Activated CD4-positive, alpha-beta T cell treated with anti-CD3 and anti-CD28 coated beads, Interleukin-2, Interleukin-6, amounts not matched to agents 100 ng/mL and 50 ng/mL, durations not matched to agents 16 hours and 8 hours (primary cell): Measurements from ENCODE around the gene DHRS3.
"Not testable (repeated sequence)": the region's sequence is repeated elsewhere in the genome, so short reads cannot be mapped to it uniquely, and the experiment has no call there.

Source experiments
- DNase-seq: peaks from one replicate; pipeline ENCODE4 v3.0.0-alpha.2; 2020

The DHRS3 gene

DNA sequence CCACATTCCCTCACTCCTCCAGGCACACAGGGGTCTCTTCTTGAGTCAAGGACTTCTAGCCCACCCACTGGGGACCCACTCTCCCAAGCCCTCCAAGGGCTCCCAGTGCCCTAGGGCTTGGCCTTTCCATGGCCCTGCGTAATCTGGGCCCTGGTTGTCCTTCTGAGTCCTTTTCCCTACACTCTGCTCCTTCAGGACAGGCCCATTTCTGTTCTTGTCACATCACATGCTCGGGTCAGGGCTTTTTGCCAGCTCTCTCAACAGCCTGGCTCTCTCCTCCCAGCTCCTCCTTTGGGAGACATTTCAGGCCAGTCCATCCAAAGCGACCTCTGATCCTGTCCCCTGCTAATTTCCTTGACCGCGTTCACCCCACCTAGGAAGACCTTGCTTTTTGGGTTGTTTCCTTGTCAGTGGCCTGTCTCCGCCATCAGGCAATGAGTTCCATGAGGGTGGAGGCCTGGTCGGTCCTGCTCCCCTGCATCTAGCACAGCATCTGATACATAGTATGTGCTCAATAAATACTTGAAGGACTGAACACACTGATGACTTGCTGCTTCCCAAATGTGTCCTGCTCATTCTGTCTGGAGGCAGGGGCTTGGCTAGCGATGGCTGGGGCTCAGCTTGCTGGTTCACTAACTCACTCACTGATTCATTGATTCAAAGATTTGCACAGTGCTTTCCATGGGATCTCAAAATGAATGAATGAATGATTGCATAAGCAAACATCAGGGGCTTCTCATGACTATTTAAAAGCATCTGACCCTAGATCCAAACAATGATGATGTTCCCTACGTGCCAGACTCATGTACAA, 44.8 kb downstream of the DHRS3 start:
- no peak for DNase-seq

DNA sequence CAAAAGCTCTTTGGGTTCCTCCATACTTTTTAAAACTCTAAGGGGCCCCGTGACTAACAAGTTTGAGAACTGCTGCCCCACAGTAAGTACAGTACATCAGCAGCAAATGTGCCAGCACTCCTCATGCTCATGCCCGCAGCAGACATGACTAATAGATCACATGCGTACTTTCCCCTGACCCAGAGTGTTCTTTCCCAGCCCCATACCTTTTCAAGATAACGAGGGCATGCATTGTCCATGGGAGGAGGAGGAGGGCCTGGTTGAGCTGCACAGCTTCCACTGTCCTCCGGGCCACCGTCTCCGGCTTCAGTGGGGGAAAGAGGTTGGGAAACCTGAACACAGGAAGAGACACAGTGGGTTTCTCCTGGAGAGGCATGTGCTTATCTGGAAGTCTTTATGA, 45.5 kb downstream of the DHRS3 start:
- DNase-seq = no peak

DNA sequence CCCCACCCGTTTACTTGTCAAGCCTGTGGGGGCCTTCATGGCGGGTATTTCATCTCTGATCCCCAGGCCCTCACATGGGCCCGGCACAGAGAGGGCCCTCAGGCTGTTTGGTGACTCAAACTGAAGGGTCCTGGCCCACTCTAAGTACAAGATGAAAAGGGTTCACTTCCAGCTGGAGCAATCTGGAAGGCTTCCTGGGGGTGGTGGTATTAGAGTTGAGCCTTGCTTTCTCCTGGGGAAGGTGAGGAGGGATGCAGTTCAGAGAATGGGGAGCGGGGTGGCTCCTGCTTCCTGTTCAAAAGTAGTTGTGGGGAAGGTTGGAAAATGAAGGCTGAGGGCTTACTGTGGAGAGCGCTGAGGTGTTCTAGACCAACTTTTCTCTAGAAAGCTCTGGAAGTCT, 47.7 kb downstream of the DHRS3 start:
- DNase-seq = no peak

- no peak for DNase-seq
Measured at GRCh38 chr1:12568009-12568767, 49.8 kb downstream of the DHRS3 start.

- no peak for DNase-seq
Measured at GRCh38 chr1:12567288-12567819, 50.7 kb downstream of the DHRS3 start.

DNA sequence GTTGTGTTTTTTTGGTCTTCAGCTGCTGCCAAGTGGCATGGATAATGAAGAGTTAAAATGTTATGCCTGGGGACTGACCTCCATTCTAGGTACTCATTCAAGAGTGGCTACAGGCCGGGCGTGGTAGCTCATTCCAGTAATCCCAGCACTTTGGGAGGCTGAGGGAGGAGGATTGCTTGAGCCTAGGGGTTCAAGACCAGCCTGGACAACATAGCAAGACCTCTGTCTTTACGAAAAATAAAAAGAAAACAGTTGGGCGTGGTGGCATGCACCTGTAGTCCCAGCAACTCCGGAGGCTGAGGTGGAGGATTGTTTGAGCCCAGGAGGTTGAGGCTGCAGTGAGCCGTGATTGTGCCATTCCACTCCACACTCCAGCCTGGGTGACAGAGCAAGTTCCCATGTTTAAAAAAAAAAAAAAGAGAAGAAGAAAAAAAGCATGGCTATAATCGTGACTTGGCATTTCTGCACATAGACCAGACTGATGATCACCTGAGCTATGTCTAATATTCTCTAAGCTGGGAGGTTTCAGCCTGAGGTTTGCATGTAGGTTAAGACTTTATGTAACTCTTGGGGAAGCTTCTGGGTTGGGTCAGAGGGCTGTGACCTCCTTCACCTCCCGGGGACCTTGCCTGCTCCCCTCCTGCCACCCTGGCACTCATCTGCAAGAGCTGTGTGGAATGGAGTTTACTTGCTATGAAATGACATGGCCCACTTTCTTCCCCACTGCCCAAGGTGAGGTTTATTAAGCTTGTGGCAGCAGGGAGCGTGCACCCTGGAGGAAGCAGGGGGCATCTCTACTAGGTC, 51.3 kb downstream of the DHRS3 start:
- no peak for DNase-seq

GRCh38 chr1:12565966-12566352, 52.1 kb downstream of the DHRS3 start:
- DNase-seq = no peak

GRCh38 chr1:12565094-12565965, 52.7 kb downstream of the DHRS3 start:
- no peak for DNase-seq

DNA sequence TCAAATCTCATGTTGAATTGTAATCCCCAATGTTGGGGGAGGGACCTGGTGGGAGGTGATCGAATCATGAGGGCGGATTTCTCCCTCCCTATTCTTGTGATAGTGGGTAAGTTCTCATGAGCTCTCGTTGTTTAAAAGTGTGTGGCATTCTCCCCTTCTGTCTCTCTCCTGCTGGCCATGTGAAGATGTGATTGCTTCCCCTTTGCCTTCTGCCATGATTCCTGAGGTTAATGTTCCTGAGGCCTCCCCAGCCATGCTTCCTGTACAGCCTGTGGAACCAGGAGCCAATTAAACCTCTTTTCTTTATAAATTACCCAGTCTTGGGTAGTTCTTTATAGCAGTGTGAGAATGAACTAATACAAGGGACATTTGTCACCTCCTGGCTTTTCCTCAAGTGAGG, 53.8 kb downstream of the DHRS3 start:
- DNase-seq = not testable (repeated sequence)

DNA sequence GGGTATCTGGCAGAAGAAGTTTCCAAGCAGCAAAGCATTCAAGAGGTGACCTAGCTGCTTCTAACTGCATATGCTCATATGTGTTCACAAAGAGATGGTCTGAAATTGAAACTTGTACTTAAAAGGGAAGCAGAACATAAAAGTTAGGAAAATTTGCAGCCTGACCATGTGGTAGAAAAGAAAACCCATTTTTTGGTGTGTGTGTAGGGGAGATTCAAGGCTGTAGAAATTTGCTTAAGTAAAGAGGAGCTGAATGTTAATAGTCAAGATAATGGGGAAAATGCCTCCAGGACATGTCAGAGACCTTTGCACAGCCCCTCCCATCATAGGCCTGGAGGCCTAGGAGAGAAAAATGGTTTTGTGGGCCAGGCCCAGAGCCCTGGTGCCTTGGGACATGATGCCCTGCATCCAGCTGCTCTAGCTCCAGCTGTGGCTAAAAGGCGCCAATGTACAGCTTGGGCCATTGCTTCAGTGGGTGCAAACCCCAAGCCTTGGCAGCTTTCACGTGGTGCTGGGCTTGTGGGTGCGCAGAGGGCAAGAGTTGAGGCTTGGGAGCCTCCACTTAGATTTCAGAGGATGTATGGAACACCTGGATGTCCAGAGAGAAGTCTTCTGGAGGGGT, 54.9 kb downstream of the DHRS3 start:
- no peak for DNase-seq

DNA sequence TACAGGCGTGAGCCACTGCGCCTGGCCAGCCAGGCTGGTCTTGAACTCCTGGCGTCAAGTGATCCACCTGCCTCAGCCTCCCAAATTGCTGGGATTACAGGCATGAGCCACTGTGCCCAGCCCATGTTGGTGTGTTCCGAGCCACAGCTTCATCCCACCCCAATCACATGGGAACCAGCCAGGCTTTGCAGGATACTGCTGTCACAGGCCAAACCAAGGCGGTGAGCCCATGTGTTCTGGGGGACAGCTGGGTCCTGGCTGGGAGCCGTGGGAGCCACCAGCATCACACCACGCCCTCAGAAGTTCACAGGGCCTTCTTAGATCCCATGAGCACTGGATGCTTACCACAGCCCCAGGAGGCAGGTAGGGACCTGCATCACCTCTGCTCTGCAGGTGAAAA, 56.9 kb downstream of the DHRS3 start:
- DNase-seq = no peak

DNA sequence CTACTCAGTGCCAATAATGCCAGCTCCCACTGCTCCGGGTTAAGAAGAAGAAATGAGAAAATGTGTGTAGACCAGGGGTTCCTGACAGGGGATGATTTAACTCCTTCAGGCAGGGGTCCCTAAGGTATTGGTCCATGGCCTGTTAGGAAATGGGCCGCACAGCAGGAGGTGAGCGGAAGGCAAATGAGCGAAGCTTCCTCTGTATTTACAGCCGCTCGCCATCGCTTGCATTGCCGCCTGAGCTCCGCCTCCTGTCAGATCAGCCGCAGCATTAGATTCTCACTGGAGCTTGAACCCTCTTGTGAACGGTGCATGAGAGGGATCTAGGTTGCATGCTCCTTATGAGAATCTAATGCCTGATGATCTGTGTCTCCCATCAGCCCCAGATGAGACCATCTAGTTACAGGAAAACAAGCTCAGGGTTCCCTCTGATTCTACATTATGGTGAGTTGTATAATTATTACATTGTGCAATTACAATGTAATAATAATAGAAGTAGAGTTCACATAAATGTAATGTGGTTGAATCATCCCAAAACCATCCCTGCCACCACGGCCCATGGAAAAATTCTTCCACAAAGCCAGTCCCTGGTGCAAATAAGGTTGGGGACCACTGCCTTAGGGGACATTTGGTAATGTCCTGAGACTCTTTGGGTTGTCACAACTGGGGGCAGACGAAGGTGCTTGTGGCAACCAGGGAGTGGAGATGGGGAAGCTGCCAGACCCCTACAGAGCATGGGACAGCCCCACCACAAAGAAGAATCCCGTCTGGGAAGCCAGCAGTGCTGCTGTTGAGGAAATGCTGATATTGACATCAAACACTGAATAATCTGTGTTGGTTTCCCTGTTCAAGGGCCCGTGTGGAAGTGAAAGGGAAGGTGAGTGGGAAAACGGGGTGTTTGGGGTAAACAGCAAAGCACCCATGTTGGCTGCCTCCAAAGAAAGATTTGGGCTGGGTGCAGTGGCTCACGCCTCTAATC, 60.8 kb downstream of the DHRS3 start:
- DNase-seq = no peak

DNA sequence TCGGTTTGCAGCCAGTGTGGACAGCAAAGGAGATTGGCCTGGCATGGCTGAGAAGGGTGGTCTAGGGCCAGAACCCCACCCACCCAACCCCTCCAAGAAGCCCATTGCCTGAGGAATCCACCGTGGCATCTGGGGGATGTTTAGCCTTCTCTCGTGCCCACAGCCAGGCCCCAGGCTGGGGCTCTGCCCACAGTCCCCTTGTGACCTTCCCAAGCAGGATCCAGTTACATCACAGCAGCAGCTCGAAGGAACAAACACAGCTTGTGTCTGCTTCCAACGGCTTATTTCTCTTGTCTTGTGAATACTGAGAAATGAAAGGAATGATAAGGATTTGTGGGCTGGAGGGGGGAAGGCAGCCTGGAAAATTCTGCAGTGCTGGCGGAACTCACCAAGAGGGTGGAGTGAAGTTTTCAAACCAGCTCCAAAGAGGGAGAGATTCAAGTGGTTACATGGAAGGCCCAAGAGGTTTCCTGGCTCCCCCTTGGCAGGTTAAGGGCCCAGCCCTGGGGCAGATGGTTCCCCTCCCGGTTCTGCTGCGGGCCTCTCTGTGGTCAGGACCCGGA, 61.6 kb downstream of the DHRS3 start:
- DNase-seq = no peak

- DNase-seq = no peak
Measured at GRCh38 chr1:12555411-12556367, 62.3 kb downstream of the DHRS3 start.

GRCh38 chr1:12554521-12555305, 63.3 kb downstream of the DHRS3 start:
- no peak for DNase-seq

- DNase-seq = no peak
Measured at GRCh38 chr1:12553963-12554362, 64.0 kb downstream of the DHRS3 start.

GRCh38 chr1:12552951-12553921, 64.8 kb downstream of the DHRS3 start:
- no peak for DNase-seq
